ENCODE data around the gene POPDC2. TPM values are rescaled to one million over a fixed set of nuclear protein-coding genes. Genes with fewer than 3 reads are reported as not detected.

Gene POPDC2
- total and polyA plus RNA-seq, 2 of the 4 experiments (the other 2 are of a cell fraction): under 0.01 to 0.29 TPM

- intact Hi-C loops (cut with micrococcal nuclease): no loop called here
- ChIA-PET CTCF (no interaction called here), POLR2A (ENCODE audit: unreplicated experiment) (no interaction called here)
- Histone ChIP-seq H2AK5ac (ENCODE audit: low read depth, low read length) (no peak overlapping the region), H2AFZ (replicated peaks; ENCODE audit: low read length, poor library complexity) (no peak overlapping the region), H3K4me1 (ENCODE audit: control insufficient read depth, insufficient read depth, low read length) (no peaks in the 10 kb centered on the region), H3K9me1 (ENCODE audit: insufficient read depth, low read length) (peaks cover 4% of the 10 kb centered on the region; the same call in 1 of the 2 replicates), H3K23ac (ENCODE audit: low read depth, low read length) (no peak overlapping the region), H3K4me3 (ENCODE audit: insufficient read depth, low read depth, low read length) (no peak overlapping the region), H3K36me3 (ENCODE audit: control insufficient read depth, insufficient read depth, low read length) (peaks cover 6% of the 10 kb centered on the region), H4K91ac (ENCODE audit: insufficient read depth, low read depth, low read length) (no peak overlapping the region), H2BK5ac (ENCODE audit: low read depth, low read length, poor library complexity, severe bottlenecking) (no peak overlapping the region), H3K9ac (ENCODE audit: low read depth, low read length) (no peak overlapping the region), H3K27me3 (ENCODE audit: control insufficient read depth, insufficient read depth, low read length) (no peaks in the 10 kb centered on the region), H3K79me1 (ENCODE audit: low read depth in 1 of 2, low read length in 2 of 2) (peaks cover 9 to 15% of the 10 kb centered on the region in 2 experiments), H2BK15ac (ENCODE audit: low read depth, low read length) (no peak overlapping the region), H2BK20ac (ENCODE audit: low read depth, low read length) (no peak overlapping the region), H3K4me2 (ENCODE audit: low read depth, low read length) (no peak overlapping the region), H3K4ac (ENCODE audit: low read depth, low read length) (no peak overlapping the region), H3K9me3 (ENCODE audit: control insufficient read depth, insufficient read depth, low read length) (no peaks in the 10 kb centered on the region), H4K20me1 (ENCODE audit: insufficient read depth, low read length) (no peaks in the 10 kb centered on the region), H3K27ac (ENCODE audit: insufficient read depth, low read length) (no peak overlapping the region), H2BK120ac (ENCODE audit: low read depth, low read length) (no peak overlapping the region), H3K56ac (ENCODE audit: extremely low read depth, insufficient read depth, low read length) (no peak overlapping the region), H3K14ac (replicated peaks; ENCODE audit: low read depth, low read length) (no peak overlapping the region), H4K5ac (ENCODE audit: low read depth, low read length) (no peak overlapping the region), H2AK9ac (replicated peaks; ENCODE audit: low read depth, low read length, poor library complexity) (no peak overlapping the region), H3K18ac (ENCODE audit: low read depth, low read length) (no peak overlapping the region), H4K8ac (ENCODE audit: low read depth in 2 of 2, low read length in 2 of 2) (no peak overlapping the region)
- WGBS, 2 experiments (ENCODE audit: extremely low coverage in 2 of 2, insufficient read length in 1 of 2): no CpG with 5 or more reads among the region's 2 CpGs
- ATAC-seq (ENCODE audit: low read depth) (no peak), DNase-seq (no peak)
- in situ Hi-C loops (cut with MboI; ENCODE audit: low sequenced_read_pairs): no loop called here
- no TSS peak for BruUV-seq (replicated peaks)
- TF ChIP-seq SMC3 (IDR thresholded peaks at IDR 0.05; ENCODE audit: low read depth, low read length) (no peak), FOS (IDR thresholded peaks at IDR 0.05; ENCODE audit: low read depth, low read length) (no peak), ELK1 (IDR thresholded peaks at IDR 0.05; ENCODE audit: borderline replicate concordance, low read depth, low read length) (no peak), CEBPB (IDR thresholded peaks at IDR 0.05; ENCODE audit: low read depth, low read length) (no peak), MAFK (IDR thresholded peaks at IDR 0.05; ENCODE audit: low read depth, low read length) (no peak), USF2 (IDR thresholded peaks at IDR 0.05; ENCODE audit: low read depth, low read length) (no peak), POLR2A (IDR thresholded peaks at IDR 0.05; ENCODE audit: low read depth, low read length) (no peak), RCOR1 (IDR thresholded peaks at IDR 0.05; ENCODE audit: insufficient replicate concordance, low read length) (no peak), NFE2L2 (IDR thresholded peaks at IDR 0.05; ENCODE audit: low read depth, low read length) (no peak), RFX5 (IDR thresholded peaks at IDR 0.05; ENCODE audit: low read depth, low read length) (no peak), MXI1 (IDR thresholded peaks at IDR 0.05; ENCODE audit: borderline replicate concordance, low read depth, low read length) (no peak), CTCF (conservative IDR thresholded peaks at IDR 0.05; ENCODE audit: low read depth, low read length) (no peak), CHD1 (IDR thresholded peaks at IDR 0.05; ENCODE audit: low read depth, low read length) (no peak)
- dilution Hi-C loops (cut with HindIII; ENCODE audit: low sequenced_read_pairs, unreplicated experiment): no loop called here
Observed at GRCh38 chr3:119672776-119673175, 12.4 kb upstream of the POPDC2 start.
